GM10248 (cell line): ENCODE data around the gene MGST2.

Experiments
- CTCF ChIA-PET: fragments of 300-600 bp; sonication (Branson Sonifier 250); formaldehyde crosslinking; extraction: SDS; loops from one replicate; lab custom pipeline; 2021; ENCODE audit warnings: antibody characterized with exemption; lab: Yijun Ruan, JAX
- POLR2A ChIA-PET: fragments of 350-650 bp; sonication (Branson Sonifier 250); formaldehyde crosslinking; extraction: SDS; loops from one replicate; lab custom pipeline; 2020; ENCODE audit warnings: antibody characterized with exemption; lab: Yijun Ruan, JAX
- DNase-seq: peaks from one replicate; pipeline ENCODE4 v3.0.0; 2012; ENCODE audit errors: extremely low spot score
- TF ChIP-seq, protein P1 (sequence below): IDR thresholded peaks from 2 replicates; pipeline ENCODE4 v1.5.1; 2012; ENCODE audit warnings: mild to moderate bottlenecking, low read depth; ENCODE audit errors: extremely low read depth, missing control alignments, control extremely low read depth

Gene MGST2

GRCh38 chr4:139668658-139669201 is 3.1 kb downstream of the MGST2 start:
- POLR2A ChIA-PET: no interaction called here
- CTCF ChIA-PET: interaction anchor here (14.3 kb wide), 1 partner anchor 13 kb away, joined by 176 read pairs; no protein-coding TSS in a partner anchor
- no peak for DNase-seq
- TF ChIP-seq, protein P1, sequence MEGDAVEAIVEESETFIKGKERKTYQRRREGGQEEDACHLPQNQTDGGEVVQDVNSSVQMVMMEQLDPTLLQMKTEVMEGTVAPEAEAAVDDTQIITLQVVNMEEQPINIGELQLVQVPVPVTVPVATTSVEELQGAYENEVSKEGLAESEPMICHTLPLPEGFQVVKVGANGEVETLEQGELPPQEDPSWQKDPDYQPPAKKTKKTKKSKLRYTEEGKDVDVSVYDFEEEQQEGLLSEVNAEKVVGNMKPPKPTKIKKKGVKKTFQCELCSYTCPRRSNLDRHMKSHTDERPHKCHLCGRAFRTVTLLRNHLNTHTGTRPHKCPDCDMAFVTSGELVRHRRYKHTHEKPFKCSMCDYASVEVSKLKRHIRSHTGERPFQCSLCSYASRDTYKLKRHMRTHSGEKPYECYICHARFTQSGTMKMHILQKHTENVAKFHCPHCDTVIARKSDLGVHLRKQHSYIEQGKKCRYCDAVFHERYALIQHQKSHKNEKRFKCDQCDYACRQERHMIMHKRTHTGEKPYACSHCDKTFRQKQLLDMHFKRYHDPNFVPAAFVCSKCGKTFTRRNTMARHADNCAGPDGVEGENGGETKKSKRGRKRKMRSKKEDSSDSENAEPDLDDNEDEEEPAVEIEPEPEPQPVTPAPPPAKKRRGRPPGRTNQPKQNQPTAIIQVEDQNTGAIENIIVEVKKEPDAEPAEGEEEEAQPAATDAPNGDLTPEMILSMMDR: no peak

DNA sequence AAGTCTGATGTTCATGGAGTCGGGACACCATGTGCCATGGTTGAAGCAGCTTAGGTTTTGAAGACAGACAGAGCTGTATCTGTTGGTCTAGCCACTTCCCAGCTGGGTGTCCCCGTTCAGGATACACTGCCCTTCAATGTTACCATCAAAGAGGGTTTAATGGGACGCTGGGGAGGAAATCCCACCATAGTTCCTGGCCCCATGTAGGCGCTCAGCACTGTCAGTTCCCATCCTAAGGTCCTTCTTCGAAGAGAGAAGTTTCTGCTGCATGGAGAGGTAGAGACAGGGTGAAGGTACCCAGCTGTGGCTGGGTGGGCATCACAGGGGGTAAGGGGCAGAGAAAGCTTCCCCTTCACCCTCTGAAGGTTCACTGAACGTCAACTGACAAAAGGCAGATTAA is 3.7 kb downstream of the MGST2 start:
- CTCF ChIA-PET: interaction anchor here (14.3 kb wide), 1 partner anchor 14 kb away, joined by 176 read pairs; no protein-coding TSS in a partner anchor
- TF ChIP-seq, protein P1: no peak
- POLR2A ChIA-PET: no interaction called here
- DNase-seq: no peak

GRCh38 chr4:139669890-139670289 is 4.3 kb downstream of the MGST2 start:
- DNase-seq: no peak
- TF ChIP-seq, protein P1: no peak
- CTCF ChIA-PET: interaction anchor here (14.3 kb wide), 1 partner anchor 14 kb away, joined by 176 read pairs; no protein-coding TSS in a partner anchor
- POLR2A ChIA-PET: no interaction called here

GRCh38 chr4:139670775-139671174 is 5.2 kb downstream of the MGST2 start:
- no peak for DNase-seq
- ChIA-PET POLR2A (no interaction called here), CTCF (interaction anchor here (14.3 kb wide), 1 partner anchor 15 kb away, joined by 176 read pairs; no protein-coding TSS in a partner anchor)
- TF ChIP-seq, protein P1: no peak

- no peak for DNase-seq
- TF ChIP-seq, protein P1: no peak
- CTCF ChIA-PET: interaction anchor here (14.3 kb wide), 1 partner anchor 17 kb away, joined by 176 read pairs; no protein-coding TSS in a partner anchor
- POLR2A ChIA-PET: no interaction called here
These were observed 6.6 kb downstream of the MGST2 start for GRCh38 chr4:139672215-139672614.

- CTCF ChIA-PET: interaction anchor here (0.7 to 14.3 kb wide), 2 partner anchors 11 to 17 kb away, joined by 3 to 176 read pairs; no protein-coding TSS in a partner anchor
- POLR2A ChIA-PET: no interaction called here
- no peak for DNase-seq
- TF ChIP-seq, protein P1: no peak
These were observed 7.1 kb downstream of the MGST2 start for GRCh38 chr4:139672732-139673131.
